ENCODE results near the gene FXYD7. TPM values are rescaled to one million over a fixed set of nuclear protein-coding genes. Genes with fewer than 3 reads are reported as not detected.

FXYD7 gene
- total and polyA plus RNA-seq, 2 of the 13 experiments (the other 11 are each of a cell fraction or from before 2014, with no cell fraction given) = 0.55 TPM; not detected in 1

GRCh38 chr19:35127871-35128270 is 15.2 kb upstream of the FXYD7 start:
- Histone ChIP-seq H3K4me1 (ENCODE audit: insufficient read depth, low read length) (peaks cover 88% of the 10 kb centered on the region), H4K20me1 (ENCODE audit: insufficient read depth, low read length) (no peaks in the 10 kb centered on the region), H3K27me3 (ENCODE audit: control insufficient read depth in 1 of 2, insufficient read depth in 2 of 2, low read length in 2 of 2) (no peaks in the 10 kb centered on the region), H3K4me3 (replicated peaks in 1 of 3; ENCODE audit: insufficient read depth in 1 of 3, low read depth in 2 of 3, low read length in 3 of 3) (no peak overlapping the region), H3K9me3 (ENCODE audit: low read length) (no peaks in the 10 kb centered on the region), H3K27ac (ENCODE audit: extremely low read length, insufficient read depth, low read length) (no peak overlapping the region), H3K9ac (ENCODE audit: insufficient read depth, low read depth, low read length) (no peak overlapping the region), H3K4me2 (ENCODE audit: low read depth, low read length) (no peak overlapping the region), H3K79me2 (ENCODE audit: insufficient read depth, low read length) (no peaks in the 10 kb centered on the region), H3K36me3 (replicated peaks in 1 of 2; ENCODE audit: control insufficient read depth in 1 of 2, insufficient read depth in 2 of 2, low read length in 2 of 2) (no peaks in the 10 kb centered on the region), H2AFZ (ENCODE audit: low read length) (no peak overlapping the region)
- intact Hi-C loops (cut with micrococcal nuclease; ENCODE audit: unreplicated experiment) = no loop called here
- CTCF ChIA-PET (ENCODE audit: low intra/inter-chr PET ratio, low total read pairs) = no interaction called here
- BruUV-seq (replicated peaks) = no TSS peak
- DNase-seq (ENCODE audit: low spot score) (no peak), ATAC-seq (no peak), FAIRE-seq (no peak)
- in situ Hi-C loops (cut with HindIII; ENCODE audit: extremely low pct_ligation_motif_present, low pct_unique_long_range_greater_than_20kb) = no loop called here
- POLR2A ChIA-PET = no interaction called here
- 94% methylated on average over 7 of the region's 7 CpGs for WGBS (ENCODE audit: low lambda C conversion rate)
- TF ChIP-seq ZNF598 (CRISPR knock-in tag; IDR thresholded peaks at IDR 0.05; ENCODE audit: borderline replicate concordance) (peak; percentile 13; the same call in 1 of the 2 replicates), EHMT2 (IDR thresholded peaks at IDR 0.05; ENCODE audit: borderline replicate concordance, low read depth, low read length) (no peak), ZNF687 (CRISPR knock-in tag; IDR thresholded peaks at IDR 0.05) (peak; percentile 16; the same call in 1 of the 2 replicates)

All from HepG2 (cell line).